HG03135 (cell line): ENCODE results near the gene HRAS.

Experiments used
- ATAC-seq: cut with Tn5 transposase; IDR thresholded peaks from one replicate; pipeline ENCODE4 v1.9.1; 2021; ENCODE audit warnings: mild to moderate bottlenecking, moderate library complexity; ENCODE audit not compliant: unreplicated experiment

The HRAS gene

GRCh38 chr11:497565-498296 lies 37.6 kb downstream of the HRAS start:
- ATAC-seq: no peak

DNA sequence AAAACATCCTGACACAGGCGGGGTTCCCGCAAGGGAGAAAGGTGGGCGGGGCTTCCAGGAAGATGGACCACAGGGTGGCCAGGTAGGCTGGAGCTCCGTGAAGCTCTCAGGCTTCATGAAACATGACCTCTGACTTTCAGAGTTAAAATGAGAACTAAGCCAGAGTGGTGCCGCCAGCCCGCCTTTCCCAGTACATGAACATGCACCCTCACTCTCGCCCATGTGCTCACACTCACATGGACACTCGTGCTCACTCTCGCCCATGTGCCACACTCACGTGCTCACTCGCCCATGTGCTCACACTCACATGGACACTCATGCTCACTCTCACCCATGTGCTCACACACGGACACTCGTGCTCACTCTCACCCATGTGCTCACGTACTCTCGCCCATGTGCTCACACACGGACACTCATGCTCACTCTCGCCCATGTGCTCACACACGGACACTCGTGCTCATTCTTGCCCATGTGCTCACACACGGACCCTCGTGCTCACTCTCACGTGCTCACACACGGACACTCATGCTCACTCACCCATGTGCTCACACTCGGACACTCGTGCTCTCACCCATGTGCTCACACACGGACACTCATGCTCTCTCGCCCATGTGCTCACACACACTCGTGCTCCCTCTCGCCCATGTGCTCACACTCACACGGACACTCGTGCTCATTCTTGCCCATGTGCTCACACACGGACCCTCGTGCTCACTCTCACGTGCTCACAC lies 38.4 kb downstream of the HRAS start:
- no peak for ATAC-seq

DNA sequence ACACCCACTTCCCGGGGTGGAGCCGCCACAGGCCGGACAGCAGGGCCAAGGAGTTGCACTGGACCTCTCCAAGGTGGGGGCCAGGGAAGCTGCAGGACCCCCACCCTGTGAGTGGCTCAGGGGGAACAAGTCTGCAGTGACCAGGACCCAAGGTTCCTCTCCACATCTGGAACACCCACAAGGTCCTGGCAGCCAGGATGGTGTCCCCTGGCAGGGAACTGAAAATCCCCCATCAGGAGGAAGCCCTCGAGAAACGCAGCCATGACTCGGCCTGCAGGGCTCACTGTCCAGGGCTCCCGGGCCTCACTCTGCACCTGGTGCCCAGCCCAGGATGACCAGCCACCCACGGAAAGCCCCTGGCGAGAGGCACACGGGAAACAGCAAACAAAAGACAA lies 39.8 kb downstream of the HRAS start:
- no peak for ATAC-seq

DNA sequence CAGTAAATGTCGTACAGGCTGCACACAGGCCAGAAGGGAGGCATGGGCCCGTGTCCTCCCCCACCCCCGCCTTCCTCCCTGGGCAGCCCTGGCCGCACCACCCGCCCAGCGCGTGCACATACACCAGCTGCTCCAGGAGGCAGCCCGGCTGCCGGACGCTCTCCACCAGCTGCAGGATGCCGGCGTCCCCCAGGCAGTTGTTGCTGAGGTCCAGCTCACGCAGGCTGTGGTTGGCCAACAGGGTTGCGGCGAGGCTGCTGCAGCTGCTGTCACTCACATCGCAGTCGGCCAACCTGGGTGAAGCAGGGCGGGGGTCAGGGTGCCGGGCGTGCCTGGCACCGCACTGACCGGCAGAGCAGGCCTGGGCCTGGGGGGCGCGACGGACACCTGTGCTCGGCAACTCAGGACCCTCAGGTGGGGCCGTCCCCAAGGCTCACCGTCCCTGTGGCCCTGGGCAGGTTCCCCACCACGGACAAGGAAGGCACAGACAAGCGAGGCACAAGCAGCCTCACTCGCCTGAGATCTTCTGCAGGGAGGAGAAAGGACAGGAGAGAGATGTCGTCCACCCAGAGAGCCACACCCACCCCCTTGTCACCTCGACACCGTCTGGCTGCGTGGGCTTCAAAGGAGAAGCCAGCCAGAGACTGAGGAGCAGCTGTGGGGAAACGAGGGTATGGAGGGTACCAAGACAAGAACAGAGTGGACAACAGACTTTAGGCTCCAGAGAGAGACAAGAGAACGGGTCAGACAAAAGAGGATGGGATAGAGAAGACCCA lies 40.4 kb downstream of the HRAS start:
- ATAC-seq: no peak

- ATAC-seq: no peak
Observed at GRCh38 chr11:492427-493226, 42.7 kb downstream of the HRAS start.

- no peak for ATAC-seq
Observed at GRCh38 chr11:491358-491757, 44.0 kb downstream of the HRAS start.

GRCh38 chr11:490930-491260 lies 44.5 kb downstream of the HRAS start:
- no peak for ATAC-seq

GRCh38 chr11:490186-490929 lies 45.0 kb downstream of the HRAS start:
- no peak for ATAC-seq

DNA sequence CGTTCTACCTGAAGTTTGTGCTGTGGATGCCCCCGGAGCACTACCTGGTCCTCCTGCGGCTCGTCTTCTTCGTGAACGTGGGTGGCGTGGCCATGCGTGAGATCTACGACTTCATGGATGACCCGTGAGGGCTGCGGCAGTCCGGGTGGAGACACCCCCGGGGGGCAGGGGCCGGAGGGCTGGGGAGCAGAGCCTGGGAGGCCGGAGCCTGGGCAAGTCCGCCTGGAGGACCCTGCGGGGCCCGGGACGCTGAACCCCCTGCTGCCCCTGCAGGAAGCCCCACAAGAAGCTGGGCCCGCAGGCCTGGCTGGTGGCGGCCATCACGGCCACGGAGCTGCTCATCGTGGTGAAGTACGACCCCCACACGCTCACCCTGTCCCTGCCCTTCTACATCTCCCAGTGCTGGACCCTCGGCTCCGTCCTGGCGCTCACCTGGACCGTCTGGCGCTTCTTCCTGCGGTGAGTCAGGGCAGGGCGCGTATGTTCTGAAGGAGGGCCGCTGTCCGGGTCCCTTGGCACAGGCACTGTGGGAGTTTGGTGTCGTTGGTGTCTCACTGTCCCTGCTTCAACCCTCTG lies 45.7 kb downstream of the HRAS start:
- ATAC-seq: no peak

- ATAC-seq: no peak
Observed at GRCh38 chr11:488992-489391, 46.4 kb downstream of the HRAS start.

DNA sequence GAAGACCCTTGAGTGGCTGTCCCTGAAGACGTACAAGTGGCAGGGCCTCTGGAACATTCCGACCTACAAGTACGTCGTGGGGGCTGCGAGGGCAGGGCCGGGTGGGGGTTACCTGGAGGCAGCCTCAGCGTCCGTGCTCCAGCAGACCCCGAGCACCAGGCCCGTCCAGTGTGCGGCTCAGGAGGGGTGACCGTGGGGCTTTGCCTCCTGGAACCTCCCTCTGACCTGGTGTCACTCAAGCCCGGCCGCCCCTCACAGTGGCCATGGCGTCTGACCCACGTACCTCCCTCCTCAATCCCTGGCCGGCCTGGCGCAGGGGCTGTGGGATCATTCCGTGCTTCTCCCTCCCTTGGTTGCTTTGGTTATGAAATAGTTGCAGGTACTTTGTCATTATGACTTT lies 46.8 kb downstream of the HRAS start:
- no peak for ATAC-seq

DNA sequence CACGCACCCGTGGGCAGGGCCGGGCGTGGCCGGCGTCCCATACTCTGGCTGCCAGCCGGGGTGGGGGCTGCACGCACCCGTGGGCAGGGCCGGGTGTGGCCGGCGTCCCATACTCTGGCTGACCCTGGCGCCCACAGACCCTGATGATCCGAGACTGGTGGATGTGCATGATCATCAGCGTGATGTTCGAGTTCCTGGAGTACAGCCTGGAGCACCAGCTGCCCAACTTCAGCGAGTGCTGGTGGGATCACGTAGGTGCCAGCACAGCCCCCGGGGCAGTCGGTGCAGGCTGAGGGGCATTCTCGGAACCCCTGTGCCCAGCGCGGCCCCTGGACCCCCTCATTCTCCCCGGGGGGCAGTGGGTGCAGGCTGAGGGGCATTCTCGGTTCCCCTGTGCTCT lies 47.3 kb downstream of the HRAS start:
- no peak for ATAC-seq

GRCh38 chr11:487571-488021 lies 47.8 kb downstream of the HRAS start:
- no peak for ATAC-seq

GRCh38 chr11:486189-486588 lies 49.2 kb downstream of the HRAS start:
- no peak for ATAC-seq

DNA sequence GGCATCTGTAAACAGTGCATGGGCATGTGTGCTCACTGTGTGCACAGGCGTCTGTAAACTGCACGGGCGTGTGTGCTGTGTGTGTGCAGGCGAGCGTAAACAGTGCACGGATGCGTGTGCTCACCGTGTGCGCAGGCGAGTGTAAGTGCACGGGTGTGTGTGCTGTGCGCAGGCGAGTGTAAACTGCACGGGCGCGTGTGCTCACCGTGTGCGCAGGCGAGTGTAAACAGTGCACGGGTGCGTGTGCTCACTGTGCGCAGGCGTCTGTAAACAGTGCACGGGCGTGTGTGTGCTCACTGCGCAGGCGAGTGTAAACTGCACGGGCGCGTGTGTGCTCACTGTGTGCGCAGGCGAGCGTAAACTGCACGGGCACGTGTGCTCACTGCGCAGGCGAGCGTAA lies 50.8 kb downstream of the HRAS start:
- no peak for ATAC-seq
